Islet of Langerhans (tissue), 1 donor: ENCODE results near the gene COG5.

Experiments
- FAIRE-seq: peaks from one replicate; lab custom pipeline; 2011; peaks lifted over from hg19 to GRCh38; lab: Jason Lieb, UNC

Gene COG5

DNA sequence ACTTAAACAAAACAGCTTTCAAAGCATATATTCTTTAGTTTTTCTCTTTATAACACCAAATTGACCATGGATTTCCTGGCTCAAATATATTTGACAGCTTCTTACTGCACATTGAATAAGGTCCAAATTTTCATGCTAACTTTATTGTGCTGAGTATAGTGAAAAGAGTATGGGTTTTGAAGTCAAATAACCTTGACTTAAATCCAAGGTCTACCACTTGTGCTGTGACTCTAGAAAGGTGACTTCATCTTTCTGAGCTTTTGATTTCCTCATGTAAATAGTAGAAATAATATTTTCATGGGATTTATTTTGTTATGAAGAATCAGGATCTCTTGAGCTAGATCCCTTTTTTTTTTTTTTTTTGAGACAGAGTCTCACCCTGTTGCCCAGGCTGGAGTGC, 233.2 kb downstream of the COG5 start:
- no peak for FAIRE-seq

DNA sequence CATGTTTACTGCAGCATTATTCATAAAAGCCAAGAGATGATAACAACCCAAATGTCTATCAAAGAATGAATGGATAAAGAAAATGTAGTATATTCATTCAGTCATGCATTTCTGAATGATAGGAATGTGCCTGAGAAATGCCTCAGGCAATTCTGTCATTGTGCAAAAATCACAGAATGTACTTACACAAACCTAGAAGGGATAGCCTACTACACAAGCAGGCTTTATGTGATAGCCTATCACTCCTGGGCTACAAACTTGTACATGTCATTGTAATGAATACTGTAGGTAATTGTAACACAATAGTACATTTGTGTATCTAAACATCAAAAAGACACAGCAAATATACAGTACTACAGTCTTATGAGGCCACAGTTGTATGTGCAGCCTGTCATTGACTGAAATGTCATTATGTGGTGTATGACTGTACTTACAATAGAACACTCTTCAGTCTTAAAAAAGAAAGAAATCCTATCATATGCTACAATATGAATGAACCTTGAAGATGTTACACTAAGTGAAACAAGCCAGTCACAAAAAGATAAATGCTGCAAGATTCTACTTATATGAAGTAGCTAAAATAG, 235.6 kb downstream of the COG5 start:
- FAIRE-seq, result no peak

DNA sequence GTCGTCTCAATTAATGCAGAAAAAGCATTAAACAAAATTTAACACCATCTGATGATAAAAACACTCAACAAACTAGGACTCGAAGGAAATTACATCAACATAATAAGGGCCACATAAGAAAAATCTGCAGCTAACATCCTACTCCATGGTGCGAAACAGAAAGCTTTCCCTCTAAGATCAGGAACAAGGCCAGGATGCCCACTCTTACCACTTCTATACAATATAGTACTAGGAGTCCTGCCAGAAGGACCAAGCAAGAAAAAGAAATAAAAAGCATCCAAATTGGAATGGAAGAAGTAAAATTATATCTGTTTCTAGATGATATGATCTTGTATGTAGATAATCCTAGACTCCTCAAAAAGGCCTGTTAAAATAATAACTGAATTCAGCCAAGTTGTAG, 237.7 kb downstream of the COG5 start:
- no peak for FAIRE-seq

DNA sequence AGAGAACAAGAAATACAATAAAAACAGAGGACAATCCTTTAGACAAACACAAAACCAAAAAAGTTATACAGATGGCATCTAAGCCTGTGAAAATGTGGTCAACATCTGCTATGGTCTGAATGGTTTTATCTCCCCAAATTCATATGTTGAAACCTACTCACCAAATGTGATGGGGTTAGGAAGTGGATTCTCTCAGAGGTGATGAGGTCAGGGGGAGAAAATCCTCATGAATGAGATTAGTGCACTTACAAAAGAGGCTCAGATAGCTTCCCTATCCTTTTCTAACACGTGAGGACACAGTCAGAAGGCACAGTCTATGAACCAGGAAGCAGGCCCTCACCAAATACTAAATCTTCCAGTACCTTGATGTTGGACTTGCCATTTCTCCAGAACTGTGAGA, 241.7 kb downstream of the COG5 start:
- FAIRE-seq, result no peak

DNA sequence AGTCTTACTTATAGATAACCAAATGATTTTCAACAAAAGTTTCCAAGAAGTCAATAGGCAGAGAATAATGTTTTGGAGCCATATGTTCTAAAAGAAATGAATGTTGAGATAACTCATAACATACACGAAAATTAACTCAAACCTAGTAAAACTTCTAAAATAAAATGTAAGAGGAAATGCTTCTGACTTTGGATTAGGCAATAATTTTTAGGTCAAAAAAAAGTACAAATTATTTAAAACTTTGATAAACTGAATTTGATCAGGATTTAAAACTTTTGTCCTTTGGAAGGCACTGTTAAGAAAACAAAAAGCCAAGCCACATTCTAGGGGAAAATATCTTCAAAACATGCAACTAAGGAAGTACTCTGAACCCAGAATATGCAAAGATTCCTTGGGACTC, 242.1 kb downstream of the COG5 start:
- FAIRE-seq, result no peak

DNA sequence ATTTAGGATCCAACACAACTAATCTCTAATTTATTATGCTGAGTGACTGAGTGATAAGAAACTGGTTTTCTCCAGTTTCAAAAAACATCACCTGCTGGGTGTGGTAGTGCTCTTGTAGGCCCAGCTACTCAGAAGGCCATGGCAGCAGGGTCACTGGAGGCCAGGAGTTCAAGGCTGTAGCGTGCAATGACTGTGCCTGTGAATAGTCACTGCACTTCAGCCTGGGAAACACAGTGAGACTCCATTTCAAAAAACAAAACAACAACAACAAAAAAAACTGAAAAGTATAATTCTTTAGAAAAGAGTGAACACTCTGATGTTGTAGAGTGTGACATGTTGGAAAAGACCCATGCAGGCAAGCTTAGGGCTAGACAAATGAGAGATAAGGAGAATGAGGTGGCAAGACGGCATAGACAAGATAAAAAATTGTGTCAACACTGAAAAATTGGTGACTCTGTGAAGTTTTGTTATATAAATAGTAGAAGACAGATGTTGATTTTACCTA, 243.9 kb downstream of the COG5 start:
- FAIRE-seq, result no peak

DNA sequence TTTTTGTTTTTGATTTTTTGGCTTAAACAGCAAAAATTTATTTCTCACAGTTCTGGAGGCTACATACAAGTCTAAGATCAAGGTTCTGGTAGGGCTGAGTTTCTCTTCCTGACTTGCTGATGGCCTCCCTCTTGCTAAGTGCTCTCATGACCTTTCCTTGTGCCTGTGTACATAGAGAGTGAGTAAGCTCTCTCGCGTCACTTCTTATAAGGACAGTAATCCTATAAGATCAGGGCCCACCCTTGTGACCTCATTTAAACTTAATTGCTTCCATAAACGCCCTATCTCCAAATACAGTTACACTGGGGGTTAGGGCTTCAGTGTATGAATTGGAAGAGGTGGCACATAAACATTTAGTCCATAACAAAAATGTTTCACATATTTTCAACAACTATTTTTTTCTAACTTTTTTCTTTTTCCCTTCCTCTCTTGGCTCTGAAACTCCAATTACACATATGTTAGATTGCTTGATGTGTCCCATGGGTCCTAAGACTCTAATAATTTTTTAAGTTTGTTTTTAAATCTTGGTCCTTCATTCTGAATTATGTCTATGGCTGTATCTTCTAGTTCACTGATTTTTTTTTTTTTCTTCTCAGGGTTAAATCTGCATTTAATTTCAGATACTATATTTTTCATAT, 245.1 kb downstream of the COG5 start:
- FAIRE-seq, result no peak

DNA sequence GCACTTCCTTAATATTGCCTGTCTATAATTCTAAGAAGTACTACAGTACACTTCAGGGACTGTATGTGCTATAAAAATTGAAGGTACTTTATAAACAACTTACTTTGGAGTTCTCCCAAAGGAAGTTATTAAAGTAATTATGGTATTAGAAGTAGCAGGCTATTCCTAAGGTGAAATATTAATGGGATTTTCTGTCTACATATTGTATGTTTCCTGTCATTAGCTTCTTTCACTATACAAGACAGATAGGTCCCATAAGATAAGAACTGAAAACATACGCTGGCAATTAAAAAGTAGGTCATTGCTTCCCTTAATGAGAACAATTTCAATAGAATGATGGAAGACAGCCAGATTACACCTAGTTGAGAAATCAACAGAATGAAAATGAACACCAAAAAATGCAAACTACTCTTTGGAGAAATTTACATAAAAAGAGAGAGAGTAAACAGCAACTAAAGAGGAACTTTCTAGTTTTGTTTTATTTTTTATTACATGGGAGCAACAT, 248.0 kb downstream of the COG5 start:
- FAIRE-seq, result no peak

DNA sequence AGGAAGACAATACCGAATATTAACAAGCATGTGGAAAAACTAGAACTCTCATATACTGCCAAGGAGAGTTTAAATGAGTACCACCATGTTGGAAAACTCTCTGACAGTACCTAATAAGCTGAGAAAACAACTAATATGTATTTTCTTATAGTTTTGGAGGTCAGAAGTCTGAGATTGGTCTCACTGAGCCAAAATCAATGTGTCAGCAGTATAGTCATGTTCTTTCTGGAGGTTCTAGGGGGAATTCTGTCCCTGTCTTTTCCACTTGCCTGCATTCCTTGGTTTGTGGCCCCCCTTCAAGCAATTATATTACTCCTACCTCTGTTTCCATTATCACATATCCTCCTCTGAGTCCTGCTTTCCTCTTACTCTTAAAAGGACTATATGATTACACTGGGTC, 250.4 kb downstream of the COG5 start:
- FAIRE-seq, result no peak

DNA sequence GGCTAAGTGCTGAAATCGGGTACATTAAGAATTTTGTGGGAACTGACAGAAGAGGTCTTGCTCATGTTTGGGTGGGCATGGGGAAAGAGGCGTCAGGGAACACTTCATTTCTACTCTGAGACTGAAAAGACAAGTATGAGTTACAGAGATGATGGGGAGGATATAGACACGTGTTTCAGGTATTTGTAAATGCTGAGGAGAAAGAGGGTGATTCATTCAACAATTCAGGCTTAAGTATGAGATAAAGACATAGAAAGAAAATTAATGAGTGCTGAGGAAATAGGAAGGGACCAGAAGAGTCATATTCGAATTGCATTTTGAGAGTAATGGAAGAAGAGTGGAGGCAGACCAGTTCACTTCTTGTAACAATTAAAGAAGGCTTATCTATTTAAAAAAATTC, 251.3 kb downstream of the COG5 start:
- FAIRE-seq, result no peak

DNA sequence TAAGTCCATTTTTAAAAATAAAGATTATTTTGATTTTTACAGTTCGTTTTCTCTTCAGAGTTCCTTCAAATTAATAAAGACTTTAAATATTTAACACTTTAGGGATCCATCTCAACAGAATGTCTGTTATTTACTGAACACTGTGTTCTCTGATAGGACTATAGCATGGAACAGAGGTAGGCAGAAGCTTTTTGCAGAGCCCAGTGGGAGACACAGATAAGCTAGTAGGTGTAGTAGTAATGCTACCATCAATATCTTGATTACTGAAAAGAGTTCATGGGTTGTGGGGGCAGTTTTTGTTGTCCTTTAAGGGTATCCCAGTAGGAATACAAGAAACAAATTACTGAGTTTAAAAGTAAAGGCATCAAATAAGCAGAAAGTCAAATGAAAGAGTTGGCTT, 254.4 kb downstream of the COG5 start:
- no peak for FAIRE-seq

DNA sequence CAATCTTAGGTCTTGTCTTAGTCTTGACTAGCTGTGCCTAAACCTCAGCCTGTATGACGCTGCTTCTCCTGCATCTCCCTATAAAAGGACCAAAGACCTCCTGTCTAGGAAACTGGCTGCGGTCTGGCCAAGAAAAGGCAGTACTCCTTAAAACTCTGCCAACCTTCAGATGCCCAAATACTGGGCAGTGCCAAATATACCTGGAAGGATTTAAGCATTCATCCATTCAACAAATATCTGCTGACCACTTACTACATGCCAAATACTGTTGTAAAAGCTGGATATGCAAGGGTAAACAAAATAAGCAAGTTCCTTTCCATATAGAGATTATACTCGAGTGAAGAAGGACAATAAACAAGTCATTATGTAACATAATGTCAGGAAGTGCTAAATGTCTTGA, 259.1 kb downstream of the COG5 start:
- FAIRE-seq, result no peak

DNA sequence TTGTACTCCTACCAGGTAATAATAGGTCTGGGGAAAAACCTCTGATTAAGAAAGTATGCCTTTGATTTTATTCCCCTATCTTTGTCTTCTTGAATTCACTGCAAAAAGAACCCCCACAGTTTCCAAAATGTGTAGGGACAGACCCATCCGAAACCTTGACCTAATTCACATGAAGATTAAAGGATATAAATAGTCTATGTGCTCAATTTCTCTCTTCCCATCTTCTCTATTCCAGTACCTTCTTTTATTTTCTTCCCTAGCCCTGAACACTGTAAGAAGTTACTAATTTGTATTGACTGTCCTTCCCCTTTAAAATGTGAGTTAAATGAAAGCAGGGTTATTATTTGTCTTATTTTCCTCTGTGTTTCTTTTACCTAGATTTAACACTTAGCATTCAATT, 259.7 kb downstream of the COG5 start:
- no peak for FAIRE-seq

DNA sequence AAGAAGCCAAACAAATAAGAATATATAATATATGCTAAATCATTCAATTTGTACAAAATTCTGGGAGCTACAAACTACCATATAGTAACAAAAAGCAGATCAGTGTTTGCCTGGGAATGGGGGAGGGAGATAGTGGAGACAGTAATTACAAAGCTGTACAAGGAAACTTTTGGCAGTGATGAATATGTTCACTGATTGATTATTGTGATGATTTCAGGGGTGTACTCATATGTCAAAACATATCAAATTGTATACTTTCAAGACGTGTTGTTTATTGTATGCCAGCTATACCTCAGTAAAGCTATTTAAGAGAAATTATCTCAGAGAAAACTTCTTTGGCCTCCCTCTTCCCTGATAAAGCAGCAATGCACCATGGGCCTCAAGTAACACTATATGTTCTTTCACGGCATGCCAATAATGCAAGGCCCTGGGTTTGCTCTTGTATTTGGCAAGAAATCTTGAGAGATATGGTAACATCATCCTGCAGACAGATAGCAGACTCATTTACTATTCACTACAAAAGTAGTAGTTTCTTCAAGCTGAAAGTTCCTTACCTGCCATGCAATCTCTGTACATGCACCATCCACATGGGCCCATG, 261.4 kb downstream of the COG5 start:
- FAIRE-seq, result no peak

DNA sequence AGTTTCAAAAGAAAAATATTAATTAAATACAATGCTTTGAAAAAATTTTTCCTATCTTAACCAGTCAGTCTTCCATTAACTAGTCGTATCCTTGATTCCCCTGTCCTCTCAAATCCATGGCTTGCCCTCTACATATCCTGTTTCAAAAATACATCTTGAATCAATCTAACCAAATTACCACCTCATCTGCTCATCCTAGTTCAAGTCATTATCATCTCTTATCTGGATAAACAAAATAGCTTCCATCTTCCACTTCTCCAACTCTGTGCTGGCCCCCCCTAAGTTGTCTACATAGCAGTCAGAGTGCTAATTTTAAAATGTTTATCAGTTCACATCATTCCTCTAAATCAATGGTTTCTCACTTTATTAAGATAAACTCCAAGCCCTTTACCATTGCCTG, 269.5 kb downstream of the COG5 start:
- no peak for FAIRE-seq

DNA sequence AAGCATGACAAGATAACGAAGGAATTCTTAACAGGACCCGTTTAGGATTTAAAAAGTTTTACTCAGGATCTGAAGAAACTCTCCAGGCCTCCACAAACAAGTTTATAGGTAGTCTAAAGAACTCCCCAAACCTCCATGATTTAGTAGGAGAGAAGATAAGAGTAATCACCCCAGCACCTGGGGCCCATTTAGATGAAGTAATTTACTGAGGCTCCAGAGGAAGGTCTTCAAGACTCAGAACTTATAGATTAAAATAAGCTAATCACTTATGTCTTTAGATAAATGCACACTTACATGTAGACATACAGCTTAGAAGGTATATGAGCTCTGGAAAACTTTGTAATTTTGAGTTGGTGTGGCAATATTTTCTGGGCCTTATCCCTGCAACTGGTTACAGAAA, 271.1 kb downstream of the COG5 start:
- no peak for FAIRE-seq

DNA sequence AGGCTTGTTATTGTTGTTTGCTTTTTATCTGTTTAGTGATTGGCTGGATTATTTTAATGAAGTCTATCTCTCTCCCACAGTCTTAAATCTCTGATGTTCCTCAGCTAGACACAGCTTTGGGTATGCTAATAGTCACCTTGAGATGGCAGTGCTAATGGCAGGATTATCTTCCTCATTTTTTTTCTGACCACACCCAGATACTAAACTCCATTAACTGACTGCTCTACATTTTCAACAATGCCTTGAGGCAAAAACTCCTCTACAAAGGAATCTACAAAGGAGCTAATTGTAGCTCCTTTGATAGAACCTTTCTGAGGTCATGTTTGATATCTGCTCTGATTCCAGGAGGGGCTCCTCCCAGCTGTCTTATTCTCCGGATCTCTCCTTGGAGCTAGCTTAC, 272.3 kb downstream of the COG5 start:
- FAIRE-seq, result no peak

DNA sequence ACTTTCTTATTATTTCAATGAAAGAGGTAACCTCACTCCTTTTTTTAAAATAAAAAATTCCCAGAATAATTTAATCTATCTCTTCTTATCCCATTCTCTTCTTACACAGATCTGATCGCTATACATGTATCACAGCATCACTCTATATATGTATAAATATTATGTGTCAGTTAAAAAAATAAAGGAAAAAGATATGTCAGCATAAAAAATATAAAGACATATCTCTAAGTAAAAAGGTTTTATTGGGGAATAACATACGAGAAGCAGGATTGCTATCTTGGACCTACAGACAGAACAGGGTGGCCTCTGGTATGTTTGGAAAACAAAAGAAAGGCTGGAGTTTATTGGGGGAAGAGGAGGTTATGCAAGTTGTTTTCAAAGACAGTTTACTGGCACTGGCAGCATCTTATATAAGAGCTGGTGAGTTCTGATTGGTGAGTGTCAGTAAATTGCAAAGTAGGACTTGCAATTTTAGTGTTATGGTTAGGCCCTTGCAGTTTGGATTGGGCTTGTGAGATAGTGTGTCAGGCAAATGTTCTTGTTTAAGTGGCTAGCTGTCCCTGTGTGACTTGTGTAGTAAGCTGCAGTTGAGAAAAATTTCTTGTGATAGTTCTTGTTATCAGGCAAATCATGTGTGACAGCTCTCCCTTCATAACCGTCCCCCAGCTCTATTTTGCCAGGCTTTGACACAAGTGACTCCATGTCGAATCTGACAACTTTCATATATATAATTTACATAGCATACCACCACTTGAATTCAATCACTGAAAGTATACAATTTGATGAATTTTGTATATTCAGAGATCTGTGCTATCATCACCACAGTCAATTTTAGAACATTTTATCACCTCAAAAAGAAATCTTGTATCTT, 276.7 kb downstream of the COG5 start:
- FAIRE-seq, result no peak

DNA sequence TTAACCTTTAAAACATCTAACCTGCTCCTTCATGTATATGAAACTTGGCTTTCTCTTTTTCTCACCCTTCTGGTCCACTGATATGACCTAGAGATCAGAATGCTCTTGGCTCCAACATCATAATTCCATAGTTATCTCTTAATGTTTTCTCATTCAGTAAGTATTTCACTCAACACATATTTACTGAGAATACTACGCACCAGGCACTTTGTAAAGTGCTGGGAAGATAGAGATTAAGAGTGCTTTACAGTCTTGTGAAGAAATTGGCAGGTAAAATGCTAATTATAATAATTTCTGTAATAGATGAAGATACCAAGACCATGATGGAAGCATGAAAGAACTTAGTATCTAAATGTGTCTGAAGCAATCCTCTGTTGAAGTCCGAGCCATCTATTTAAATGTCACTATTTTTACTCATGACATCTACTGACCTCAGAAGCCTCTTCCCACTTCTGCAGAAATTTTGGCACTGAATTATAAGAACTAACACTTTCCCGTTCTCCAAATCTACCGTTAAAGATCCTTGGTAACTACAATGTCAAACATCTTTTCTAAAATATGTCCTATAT, 278.7 kb downstream of the COG5 start:
- FAIRE-seq, result no peak

DNA sequence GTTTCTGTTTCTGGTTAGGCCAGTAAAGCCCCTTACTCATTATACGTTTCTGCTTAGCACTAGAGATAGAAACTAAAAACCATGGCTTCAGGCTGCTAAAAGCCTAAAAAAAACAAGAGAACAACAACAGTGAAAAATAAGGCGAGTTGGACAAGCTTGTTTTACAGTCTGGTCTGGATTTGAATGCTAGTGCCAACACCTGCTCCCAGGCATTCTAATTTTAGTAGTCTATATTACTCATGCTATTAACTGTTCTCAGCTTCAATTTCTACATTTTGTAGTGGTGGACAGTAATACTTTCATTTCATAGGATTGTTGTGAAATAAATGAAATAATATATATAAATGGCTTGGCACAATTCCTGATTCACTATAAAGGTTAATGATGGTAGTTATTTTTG, 286.4 kb downstream of the COG5 start:
- FAIRE-seq, result no peak

DNA sequence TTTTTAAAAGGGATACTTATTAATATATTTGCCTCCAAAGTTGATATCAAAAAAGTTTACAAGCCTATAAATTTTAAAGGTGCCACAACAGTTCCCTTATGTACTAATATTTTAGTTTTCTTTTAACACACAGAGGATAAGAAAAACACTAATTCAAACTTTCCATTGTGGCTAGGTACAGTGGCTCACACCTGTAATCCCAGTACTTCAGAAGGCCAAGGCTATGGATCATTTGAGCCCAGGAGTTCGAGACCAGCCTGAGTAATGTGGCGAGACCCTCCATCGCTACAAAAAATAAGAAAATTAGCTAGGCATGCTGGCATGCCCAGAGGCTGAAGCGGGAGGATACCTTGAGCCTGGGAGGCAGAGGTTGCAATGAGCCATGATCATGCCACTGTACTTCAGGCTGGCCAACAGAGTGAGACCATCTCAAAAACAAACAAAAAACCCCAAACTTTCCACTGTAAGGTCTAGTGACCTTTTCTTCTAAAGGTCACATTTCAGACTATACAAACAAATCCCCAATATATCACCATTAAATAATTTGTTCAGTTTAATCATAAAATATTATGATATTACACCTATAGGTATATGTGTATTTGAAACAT, 287.4 kb downstream of the COG5 start:
- no peak for FAIRE-seq

DNA sequence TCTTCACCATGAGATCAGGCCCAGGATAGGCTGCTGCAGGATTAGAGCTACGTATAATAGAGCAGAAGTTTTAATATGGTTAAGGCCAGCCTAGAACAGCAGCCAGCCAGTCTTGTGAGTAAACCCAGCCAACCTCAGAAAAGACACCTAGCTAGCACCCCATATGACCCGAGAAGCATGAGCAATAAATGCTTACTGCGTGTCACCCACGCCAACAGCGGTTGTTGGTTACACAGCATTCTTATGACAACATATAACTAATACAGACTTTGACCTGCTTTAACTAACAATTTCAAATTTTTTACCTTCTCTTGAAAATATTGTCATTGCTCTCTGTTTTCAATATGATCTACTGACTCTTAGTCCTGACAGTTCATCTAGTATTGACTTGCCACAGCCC, 289.2 kb downstream of the COG5 start:
- no peak for FAIRE-seq
